Fibroblast of skin of scalp (primary cell): ENCODE data around the gene ZNF516.

ENCODE experiments used
- DNase-seq: peaks from one replicate; pipeline ENCODE4 v3.0.0-alpha.2; 2013

Gene ZNF516

DNA sequence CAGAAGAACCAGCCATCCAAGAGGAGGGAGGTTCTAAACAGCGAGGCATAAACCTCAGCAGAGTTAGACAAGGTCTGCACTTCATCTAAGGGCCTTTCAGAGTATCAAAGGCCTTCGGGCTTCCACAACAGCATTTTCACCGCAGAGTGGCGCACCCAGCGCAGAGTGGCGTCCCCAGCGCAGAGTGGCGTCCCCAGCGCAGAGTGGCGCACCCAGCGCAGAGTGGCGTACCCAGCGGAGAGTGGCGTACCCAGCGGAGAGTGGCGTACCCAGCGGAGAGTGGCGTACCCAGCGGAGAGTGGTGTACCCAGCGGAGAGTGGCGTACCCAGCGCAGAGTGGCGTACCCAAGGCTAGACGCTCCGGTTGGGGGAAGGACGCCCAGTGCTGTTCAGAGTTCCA, 137.9 kb downstream of the ZNF516 start:
- DNase-seq: no peak

GRCh38 chr18:76356666-76357065, 138.4 kb downstream of the ZNF516 start:
- DNase-seq: no peak

GRCh38 chr18:76354348-76354747, 140.7 kb downstream of the ZNF516 start:
- peak; percentile 46 for DNase-seq

DNA sequence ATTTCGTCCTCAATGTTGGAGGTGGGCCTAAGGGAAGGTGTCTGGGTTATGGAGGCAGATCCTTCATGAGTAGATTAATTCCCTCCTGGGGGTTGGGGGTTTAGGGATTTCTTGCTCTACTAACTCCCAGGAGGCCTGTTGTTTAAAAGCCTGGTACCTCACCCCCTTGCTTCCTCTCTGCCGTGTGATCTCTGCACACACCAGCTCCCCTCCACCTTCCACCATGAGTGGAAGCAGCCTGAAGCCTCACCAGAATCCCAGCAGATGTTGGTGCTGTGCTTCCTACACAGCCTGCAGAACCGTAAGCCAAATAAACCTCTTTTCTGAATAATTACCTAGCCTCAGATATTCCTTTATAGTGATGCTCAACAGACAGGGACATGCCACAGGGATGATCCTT, 141.5 kb downstream of the ZNF516 start:
- DNase-seq: no peak

DNA sequence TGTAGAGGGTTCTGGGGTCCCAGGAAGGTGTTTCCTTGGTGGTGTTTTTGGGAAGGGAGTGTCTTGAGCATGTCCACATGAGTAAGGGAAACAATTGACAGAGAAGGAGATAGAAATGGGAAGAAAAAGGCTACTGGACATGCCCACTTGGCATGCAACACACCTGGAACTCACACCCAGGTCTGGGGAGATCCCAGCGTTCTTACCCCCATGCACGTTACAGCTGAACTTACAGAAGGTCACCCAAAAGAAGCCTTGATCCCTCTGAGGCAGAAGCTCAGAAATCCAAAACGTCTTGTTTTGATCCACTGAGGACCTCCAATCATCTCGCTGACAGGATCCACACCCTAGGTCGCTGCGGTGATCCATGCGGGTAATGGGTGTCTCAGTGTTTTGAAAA, 142.0 kb downstream of the ZNF516 start:
- no peak for DNase-seq

- peak; percentile 70 for DNase-seq
Measured at GRCh38 chr18:76351961-76352581, 143.0 kb downstream of the ZNF516 start.

GRCh38 chr18:76350134-76351025, 144.7 kb downstream of the ZNF516 start:
- no peak for DNase-seq

DNA sequence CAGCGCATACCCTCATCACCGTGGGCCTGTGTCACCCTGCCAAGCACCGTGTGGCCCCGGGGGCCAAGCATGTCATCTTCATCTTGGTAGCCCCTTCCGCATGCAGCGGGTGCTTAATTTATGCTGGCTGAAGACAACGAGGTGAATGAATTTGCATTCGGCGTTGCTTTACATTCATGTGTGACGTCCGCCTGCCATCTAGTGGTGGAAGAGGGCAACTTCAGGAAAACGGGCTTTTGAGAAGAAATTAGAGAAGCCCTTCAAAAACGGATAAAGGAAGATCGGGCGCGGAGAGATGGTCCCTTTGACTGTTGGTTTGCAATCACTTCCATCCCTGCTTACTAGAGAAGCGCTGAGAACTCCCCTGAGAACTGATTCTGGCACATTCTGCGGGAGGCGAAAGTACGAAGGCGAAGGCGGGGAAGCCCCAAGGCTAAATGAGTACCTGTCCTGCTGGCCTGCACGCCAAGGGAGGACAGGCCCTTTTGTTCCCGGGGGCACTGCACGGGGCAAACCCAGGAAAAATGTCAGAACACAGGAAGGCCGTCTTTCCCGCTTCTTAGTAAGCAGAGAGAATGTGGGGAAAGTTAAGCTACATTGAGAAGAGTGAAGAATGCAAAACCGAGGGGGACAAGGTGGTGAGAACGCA, 145.9 kb downstream of the ZNF516 start:
- peak; percentile 67 for DNase-seq

- no peak for DNase-seq
Measured at GRCh38 chr18:76348267-76349066, 146.6 kb downstream of the ZNF516 start.

DNA sequence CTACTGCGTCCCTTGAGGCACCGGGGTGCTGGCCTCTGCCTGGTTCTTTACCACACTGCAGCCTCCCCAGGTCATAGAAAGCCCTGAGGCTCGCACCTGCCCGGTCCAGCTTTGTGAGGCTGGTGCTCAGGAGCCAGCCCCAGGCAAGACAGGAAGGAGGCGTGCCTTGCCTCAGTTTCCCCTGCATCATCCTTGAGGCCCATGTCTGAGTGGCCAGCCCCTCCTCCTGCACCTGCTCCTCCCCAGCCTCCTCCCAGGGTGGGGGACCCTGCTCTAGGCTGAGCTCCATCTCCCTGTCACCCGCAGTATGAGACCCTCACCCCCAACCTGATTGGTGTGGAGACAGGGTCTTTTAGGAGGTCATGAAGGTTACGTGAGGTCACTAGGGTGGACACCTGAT, 147.7 kb downstream of the ZNF516 start:
- no peak for DNase-seq

DNA sequence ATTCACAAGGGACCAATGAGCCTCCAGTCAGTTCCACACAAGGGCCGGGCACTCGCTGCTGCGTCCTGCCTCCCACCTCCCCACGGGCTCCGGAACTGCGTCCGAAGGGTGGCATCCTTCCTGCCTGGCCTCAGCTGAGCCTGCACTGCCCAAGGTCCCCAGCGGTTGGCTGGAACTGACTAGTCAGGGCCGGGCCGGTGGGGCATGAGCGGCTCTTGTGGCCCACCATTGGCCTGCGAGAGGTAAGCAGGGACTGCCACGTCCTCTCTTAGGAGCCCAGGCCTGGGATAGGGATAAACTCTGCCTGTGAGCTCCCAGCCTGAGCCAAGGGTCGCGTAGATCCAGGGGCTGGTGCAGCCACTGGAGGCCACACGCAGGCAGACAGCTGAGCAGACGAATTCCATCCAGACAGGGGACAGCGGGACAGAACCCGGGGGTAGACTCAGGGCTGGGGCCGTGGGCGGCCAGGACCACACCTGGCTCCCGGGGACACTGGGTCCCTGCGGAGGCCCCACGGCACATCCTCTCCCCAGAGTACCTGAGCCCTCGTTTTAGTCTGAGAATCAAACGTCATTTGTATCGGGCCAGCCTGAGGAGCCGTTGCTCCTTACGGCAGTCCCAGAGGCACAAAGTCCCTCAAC, 148.4 kb downstream of the ZNF516 start:
- DNase-seq: no peak

- DNase-seq: no peak
Measured at GRCh38 chr18:76345901-76346300, 149.1 kb downstream of the ZNF516 start.

GRCh38 chr18:76343938-76344569, 151.0 kb downstream of the ZNF516 start:
- no peak for DNase-seq

DNA sequence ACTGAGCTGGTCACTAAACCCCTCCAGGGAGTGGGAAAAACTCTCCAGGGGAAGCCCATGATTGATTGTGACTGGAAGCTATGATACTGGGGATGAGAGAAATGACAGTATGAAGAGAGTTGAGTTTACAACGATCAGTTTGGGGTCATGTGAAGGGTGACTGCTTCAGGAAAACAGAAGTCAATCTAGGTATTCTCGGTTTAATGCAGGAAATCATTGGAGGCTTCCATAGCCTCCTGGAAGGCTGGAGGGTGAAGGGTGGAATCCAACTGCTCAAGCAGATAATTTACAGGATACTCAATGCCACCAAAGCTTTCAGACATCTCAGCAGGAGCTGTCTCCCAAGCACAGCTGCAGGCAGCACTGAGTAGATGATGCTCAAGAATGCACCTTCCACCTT, 154.6 kb downstream of the ZNF516 start:
- DNase-seq: no peak

DNA sequence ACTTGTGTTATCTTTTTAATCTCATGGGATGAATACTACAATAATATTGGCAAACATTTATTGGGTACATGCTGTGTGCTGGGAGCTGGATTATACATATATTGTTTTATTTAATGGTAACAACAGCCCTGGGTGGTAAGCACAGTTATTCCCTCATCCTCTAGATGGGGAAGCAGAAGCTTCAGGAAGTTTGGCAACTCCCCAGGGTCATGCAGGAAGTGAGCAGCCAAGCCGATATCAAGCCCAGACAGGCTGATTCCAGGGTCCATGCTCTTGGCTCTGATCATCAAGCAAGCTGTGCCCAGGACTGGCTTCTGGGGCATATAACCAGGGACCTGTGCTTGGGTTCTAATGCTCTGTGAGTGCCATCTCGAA, 155.8 kb downstream of the ZNF516 start:
- DNase-seq: no peak

- DNase-seq: no peak
Measured at GRCh38 chr18:76338619-76339245, 156.3 kb downstream of the ZNF516 start.

DNA sequence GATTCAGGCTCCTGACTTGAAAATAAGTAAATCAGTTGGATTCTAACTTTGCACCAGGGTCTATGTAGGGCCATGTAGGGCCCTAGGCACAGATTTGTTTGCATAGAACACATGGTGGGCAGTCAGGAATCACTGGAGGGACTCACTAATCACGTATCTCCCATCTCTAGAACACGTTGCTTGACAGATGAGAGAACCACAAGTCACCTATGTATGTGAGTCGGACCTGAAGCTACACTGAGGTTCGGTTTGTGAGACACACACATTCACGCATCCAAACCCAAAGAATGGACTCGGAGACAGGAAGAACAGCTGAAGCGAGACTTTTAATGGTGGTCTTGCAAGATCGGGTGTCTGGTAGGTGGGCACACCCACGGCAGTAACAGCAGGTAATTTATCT, 157.0 kb downstream of the ZNF516 start:
- DNase-seq: no peak

DNA sequence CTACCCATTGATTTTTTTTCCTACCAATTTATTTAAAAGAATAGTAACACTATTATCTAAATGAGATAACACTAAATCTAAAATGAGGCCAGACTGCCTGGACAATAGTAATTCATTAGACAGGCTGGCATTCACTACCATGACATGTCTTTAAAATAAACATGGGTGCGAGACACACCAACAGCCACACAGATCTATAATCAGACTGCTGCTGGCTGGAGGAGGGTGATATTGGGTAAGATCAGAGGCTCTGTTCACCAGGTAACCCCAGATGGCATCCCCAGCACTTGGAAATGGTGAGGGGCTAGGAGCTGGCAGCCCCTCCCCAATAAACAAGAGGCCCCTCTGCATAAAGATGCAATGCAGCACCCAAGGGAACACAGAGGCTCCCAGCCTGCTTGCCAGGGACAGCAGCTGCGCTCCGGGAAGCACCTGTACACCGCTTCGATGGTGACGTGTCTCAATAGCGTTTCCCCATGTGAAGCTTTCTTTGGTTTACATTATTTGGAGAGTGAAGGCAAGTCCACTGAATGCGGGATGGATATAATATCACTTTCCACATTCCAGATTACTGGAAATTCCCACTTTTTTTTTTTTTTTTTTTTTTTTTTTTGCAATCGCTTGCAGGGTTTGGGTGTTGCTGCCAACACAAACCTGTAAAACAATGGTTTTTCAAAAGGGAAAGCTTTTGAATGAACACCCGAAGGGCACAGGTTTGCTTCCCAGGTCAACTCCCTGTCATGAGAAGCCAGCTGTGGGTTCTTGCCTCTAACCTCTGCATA, 159.0 kb downstream of the ZNF516 start:
- no peak for DNase-seq

- DNase-seq: no peak
Measured at GRCh38 chr18:76328140-76328539, 166.9 kb downstream of the ZNF516 start.

DNA sequence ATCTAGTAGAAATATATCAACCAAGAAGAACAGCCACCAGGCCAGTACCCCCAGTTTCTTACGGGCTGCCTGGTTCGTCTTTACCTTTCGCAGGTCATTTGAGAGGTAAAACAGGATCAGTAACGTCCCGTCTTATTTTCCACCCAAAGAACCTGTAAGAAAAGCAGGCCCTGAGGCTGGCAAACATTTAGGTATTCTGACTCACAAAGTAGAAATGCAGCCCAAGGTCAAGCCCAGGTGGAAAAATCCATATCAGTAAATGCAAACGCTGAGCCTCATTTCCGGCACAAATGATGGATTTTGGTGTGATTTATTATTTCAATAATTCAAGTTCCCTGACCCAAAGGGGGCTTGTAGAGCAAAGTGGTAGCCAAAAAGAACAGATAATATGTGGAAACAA, 171.2 kb downstream of the ZNF516 start:
- DNase-seq: no peak

- no peak for DNase-seq
Measured at GRCh38 chr18:76322686-76323085, 172.4 kb downstream of the ZNF516 start.
